GM10266 (cell line): ENCODE results near the gene SLFNL1.

ENCODE experiments used
- DNase-seq: peaks from one replicate; pipeline ENCODE4 v3.0.0; 2012; ENCODE audit errors: extremely low spot score
- TF ChIP-seq, protein P1 (sequence below): IDR thresholded peaks from 2 replicates; pipeline ENCODE4 v1.5.1; 2012; ENCODE audit warnings: mild to moderate bottlenecking, low read depth; ENCODE audit not compliant: control insufficient read depth, insufficient read depth; ENCODE audit errors: missing control alignments

Gene SLFNL1

DNA sequence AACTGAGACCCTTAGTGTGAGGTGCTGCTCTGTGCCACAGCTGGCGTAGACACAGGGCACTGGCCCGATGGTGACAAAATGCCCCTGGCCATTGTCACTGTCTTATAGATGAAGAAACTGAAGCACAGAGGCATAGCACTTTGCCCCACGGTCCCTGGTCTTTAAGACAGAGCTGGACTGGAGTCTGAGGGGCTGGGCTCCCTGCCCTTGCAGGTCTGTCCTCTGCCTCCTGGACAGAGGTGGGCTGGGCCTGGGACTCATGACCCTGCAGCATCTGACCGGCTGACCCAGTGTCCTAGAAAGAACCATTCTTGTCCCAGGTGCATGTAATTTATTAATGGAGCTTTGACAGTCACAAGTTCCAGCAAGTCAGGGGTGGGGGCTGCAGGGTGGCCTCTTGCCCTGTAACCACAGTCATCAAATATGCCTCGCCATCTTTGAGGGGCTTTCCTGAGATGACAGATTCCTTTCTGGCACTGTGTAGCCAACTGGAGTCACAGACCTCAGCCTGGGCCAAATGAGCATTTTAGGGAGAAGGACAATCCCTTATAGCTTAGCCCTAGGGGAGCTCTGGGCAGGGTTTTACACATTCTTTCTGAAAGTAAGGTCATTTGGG lies 6.1 kb downstream of the SLFNL1 start:
- TF ChIP-seq, protein P1, sequence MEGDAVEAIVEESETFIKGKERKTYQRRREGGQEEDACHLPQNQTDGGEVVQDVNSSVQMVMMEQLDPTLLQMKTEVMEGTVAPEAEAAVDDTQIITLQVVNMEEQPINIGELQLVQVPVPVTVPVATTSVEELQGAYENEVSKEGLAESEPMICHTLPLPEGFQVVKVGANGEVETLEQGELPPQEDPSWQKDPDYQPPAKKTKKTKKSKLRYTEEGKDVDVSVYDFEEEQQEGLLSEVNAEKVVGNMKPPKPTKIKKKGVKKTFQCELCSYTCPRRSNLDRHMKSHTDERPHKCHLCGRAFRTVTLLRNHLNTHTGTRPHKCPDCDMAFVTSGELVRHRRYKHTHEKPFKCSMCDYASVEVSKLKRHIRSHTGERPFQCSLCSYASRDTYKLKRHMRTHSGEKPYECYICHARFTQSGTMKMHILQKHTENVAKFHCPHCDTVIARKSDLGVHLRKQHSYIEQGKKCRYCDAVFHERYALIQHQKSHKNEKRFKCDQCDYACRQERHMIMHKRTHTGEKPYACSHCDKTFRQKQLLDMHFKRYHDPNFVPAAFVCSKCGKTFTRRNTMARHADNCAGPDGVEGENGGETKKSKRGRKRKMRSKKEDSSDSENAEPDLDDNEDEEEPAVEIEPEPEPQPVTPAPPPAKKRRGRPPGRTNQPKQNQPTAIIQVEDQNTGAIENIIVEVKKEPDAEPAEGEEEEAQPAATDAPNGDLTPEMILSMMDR: no peak
- DNase-seq: no peak

- TF ChIP-seq, protein P1: no peak
- no peak for DNase-seq
Observed at GRCh38 chr1:41014871-41015270, 6.7 kb downstream of the SLFNL1 start.

DNA sequence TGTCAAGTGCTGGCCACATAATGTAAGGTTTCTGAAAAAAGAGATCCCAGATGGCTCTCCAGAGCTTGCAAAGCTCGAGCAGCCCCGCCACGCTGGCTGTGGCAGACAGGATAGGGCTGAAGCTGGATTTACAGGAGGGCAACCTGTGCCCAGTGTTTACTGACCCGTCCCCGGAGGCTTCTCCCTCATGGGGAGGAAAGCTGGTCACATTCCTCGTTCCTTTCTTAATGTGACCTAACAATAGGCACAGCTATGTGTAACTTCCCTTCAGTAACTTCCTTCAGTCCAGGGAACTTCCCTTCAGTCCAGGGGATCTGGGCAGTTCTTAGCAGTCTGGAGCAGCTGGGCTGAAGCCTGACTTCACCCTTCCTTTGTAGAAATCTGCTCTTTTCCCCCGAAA lies 7.7 kb downstream of the SLFNL1 start:
- DNase-seq: no peak
- TF ChIP-seq, protein P1: no peak

DNA sequence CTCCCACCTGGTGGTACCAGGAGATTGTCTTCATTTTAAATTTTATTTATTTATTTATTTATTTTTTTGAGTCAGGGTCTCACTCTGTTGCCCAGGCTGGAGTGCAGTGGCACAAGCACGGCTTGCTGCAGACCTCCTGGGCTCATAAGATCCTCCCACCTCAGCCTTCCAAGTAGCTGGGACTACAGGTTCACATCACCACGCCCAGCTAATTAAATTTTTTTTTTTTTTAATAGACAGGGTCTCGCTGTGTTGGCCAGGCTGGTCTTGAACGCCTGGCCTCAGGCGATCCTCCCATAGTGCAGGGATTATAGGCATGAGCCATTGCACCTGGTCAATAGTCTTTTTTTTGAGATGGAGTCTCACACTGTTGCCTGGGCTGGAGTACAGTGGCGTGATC lies 8.5 kb downstream of the SLFNL1 start:
- no peak for DNase-seq
- TF ChIP-seq, protein P1: no peak

DNA sequence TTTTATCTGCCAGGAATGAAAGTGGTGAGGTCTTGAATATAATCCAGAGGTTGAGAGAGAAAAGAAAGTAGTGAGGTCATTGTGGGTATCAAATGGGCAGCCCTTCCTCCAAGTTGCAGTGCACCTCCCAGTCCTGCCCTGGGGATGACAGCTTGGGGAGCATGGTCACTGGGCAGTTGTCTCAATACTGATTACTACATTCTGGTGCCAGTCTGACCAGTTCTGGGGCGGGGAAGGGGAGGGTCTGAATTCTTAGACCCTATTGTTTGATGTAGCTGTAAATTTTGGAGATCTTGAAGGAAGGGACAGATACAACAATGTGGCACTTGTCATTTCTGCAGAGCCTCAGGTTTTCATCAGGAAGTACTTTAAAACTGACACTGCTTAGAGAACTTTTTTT lies 11.2 kb downstream of the SLFNL1 start:
- TF ChIP-seq, protein P1: no peak
- DNase-seq: no peak

- no peak for DNase-seq
- TF ChIP-seq, protein P1: no peak
Observed at GRCh38 chr1:41009466-41009865, 12.1 kb downstream of the SLFNL1 start.

DNA sequence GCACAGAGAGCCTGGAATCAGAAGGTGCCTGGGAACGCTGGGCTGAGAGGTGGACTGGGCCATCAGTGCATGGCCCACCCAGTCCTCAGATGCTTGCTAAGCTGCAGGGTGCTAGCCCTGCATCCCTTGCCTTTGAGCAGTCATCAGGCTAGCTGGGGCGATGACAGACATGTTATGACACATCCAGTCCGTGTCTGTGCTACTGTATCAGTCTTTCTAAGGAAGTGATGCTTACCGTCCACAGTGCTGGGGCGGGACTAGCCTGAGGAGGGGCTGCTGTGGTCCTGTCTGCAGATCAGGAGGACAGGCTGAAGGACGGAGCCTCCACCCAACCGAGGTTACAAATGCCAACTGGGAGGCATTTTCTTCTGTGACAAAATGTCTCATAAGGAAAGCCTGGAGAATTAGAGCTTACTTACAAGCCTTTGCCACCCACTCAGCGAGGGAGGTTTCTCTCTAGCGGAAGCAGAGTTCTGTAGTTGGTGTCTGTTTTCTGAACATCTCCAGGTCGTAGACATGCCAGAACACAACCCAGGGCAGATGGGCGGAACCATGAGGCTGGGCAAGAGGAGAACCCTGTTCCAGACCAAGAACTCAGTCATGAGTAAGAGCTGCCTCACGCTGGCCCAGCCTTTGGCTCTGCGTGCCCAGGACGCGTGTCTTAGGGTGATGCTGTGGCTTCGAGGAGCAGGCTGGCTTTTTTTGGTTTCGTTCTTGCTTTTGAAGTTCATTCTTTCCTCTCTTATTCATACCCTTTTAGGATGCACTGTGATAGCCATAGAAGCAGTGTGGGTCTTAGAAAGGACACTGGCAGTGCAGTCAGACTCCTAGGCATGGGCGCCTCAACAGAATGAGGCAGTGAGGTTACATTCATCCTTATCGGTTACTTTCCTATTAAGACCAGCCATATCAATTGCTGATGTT lies 14.3 kb downstream of the SLFNL1 start:
- TF ChIP-seq, protein P1: no peak
- no peak for DNase-seq
